GM21423 (cell line): ENCODE results near the gene HOXD11.

Source experiments
- ATAC-seq: cut with Tn5 transposase; IDR thresholded peaks from one replicate; pipeline ENCODE4 v1.9.1; 2021; ENCODE audit warnings: mild to moderate bottlenecking, moderate library complexity; ENCODE audit not compliant: unreplicated experiment

The HOXD11 gene

GRCh38 chr2:176120364-176121189 lies 13.5 kb downstream of the HOXD11 start:
- ATAC-seq = no peak

GRCh38 chr2:176121190-176122051 lies 14.3 kb downstream of the HOXD11 start:
- no peak for ATAC-seq

- ATAC-seq = no peak
These were observed 15.1 kb downstream of the HOXD11 start for GRCh38 chr2:176122052-176122682.

- ATAC-seq = no peak
These were observed 15.8 kb downstream of the HOXD11 start, which contains the start of gene HOXD9 for GRCh38 chr2:176122683-176123410. TSS of gene HOXD9 (plus strand) at chr2:176122719. CDS start at chr2:176122769, 50 bp downstream.

- no peak for ATAC-seq
These were observed 16.5 kb downstream of the HOXD11 start for GRCh38 chr2:176123411-176124109.

GRCh38 chr2:176124110-176124946 lies 17.2 kb downstream of the HOXD11 start:
- ATAC-seq = no peak

- no peak for ATAC-seq
These were observed 18.1 kb downstream of the HOXD11 start for GRCh38 chr2:176124947-176125771.

- no peak for ATAC-seq
These were observed 18.6 kb downstream of the HOXD11 start for GRCh38 chr2:176125772-176126054.

- ATAC-seq = no peak
These were observed 20.1 kb downstream of the HOXD11 start for GRCh38 chr2:176126929-176127773.

- ATAC-seq = no peak
These were observed 20.6 kb downstream of the HOXD11 start for GRCh38 chr2:176127774-176128072.

GRCh38 chr2:176128172-176128981 lies 21.3 kb downstream of the HOXD11 start:
- ATAC-seq = no peak

- no peak for ATAC-seq
These were observed 22.1 kb downstream of the HOXD11 start, which contains the start of gene HOXD8 for GRCh38 chr2:176128982-176129796. TSS of gene HOXD8 (plus strand) at chr2:176129705. CDS start at chr2:176130367, 662 bp downstream.

- no peak for ATAC-seq
These were observed 22.7 kb downstream of the HOXD11 start for GRCh38 chr2:176129813-176130146.

GRCh38 chr2:176130147-176130956 lies 23.3 kb downstream of the HOXD11 start:
- ATAC-seq = no peak
